ENCODE measurements around the gene THOC2. TPM values are rescaled to one million over a fixed set of nuclear protein-coding genes. Genes with fewer than 3 reads are reported as not detected.
"Not testable (repeated sequence)": the region's sequence is repeated elsewhere in the genome, so short reads cannot be mapped to it uniquely, and the experiment has no call there.

THOC2 gene
- total RNA-seq, 4 donors from 2014 or later, result 84.5 to 139 (median 123) TPM

- ATAC-seq, result no peak
- Histone ChIP-seq H3K36me3 (no peaks in the 10 kb centered on the region), H3K27me3 (no peaks in the 10 kb centered on the region), H3K27ac (no peak overlapping the region), H3K4me3 (no peak overlapping the region), H3K9me3 (no peaks in the 10 kb centered on the region), H3K4me1 (no peaks in the 10 kb centered on the region)
- TF ChIP-seq, protein P1, sequence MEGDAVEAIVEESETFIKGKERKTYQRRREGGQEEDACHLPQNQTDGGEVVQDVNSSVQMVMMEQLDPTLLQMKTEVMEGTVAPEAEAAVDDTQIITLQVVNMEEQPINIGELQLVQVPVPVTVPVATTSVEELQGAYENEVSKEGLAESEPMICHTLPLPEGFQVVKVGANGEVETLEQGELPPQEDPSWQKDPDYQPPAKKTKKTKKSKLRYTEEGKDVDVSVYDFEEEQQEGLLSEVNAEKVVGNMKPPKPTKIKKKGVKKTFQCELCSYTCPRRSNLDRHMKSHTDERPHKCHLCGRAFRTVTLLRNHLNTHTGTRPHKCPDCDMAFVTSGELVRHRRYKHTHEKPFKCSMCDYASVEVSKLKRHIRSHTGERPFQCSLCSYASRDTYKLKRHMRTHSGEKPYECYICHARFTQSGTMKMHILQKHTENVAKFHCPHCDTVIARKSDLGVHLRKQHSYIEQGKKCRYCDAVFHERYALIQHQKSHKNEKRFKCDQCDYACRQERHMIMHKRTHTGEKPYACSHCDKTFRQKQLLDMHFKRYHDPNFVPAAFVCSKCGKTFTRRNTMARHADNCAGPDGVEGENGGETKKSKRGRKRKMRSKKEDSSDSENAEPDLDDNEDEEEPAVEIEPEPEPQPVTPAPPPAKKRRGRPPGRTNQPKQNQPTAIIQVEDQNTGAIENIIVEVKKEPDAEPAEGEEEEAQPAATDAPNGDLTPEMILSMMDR (IDR thresholded peaks at IDR 0.05), result no peak
- TF ChIP-seq POLR2A (IDR thresholded peaks at IDR 0.05) (no peak), POLR2AphosphoS5 (IDR thresholded peaks at IDR 0.05) (no peak), EP300 (IDR thresholded peaks at IDR 0.05) (no peak)
- WGBS, 2 donors (ENCODE audit: low coverage in 1 of 2), result 90% methylated on average over 2 to 3 of the region's 3 CpGs
Measured at GRCh38 chrX:123588723-123589122, 144.1 kb downstream of the THOC2 start.

GRCh38 chrX:123581586-123581985 lies 151.3 kb downstream of the THOC2 start:
- Histone ChIP-seq H3K4me3 (no peak overlapping the region), H3K9me3 (no peaks in the 10 kb centered on the region), H3K36me3 (no peaks in the 10 kb centered on the region), H3K27me3 (no peaks in the 10 kb centered on the region), H3K4me1 (no peaks in the 10 kb centered on the region), H3K27ac (no peak overlapping the region)
- ATAC-seq, result no peak
- 75% methylated on average over 1 of the region's 1 CpG; no CpG with 5 or more reads in 1 of the 2 donors for WGBS, 2 donors (ENCODE audit: low coverage in 1 of 2)
- TF ChIP-seq EP300 (IDR thresholded peaks at IDR 0.05) (no peak), POLR2A (IDR thresholded peaks at IDR 0.05) (no peak), POLR2AphosphoS5 (IDR thresholded peaks at IDR 0.05) (no peak)
- TF ChIP-seq, protein P1 (IDR thresholded peaks at IDR 0.05), result no peak

- Histone ChIP-seq H3K36me3 (no peaks in the 10 kb centered on the region), H3K27me3 (no peaks in the 10 kb centered on the region), H3K4me1 (no peaks in the 10 kb centered on the region), H3K27ac (no peak overlapping the region), H3K9me3 (no peaks in the 10 kb centered on the region), H3K4me3 (no peak overlapping the region)
- 30 to 88% methylated on average over 1 of the region's 1 CpG for WGBS, 2 donors (ENCODE audit: low coverage in 1 of 2)
- TF ChIP-seq, protein P1 (IDR thresholded peaks at IDR 0.05), result no peak
- TF ChIP-seq POLR2A (IDR thresholded peaks at IDR 0.05) (no peak), POLR2AphosphoS5 (IDR thresholded peaks at IDR 0.05) (no peak), EP300 (IDR thresholded peaks at IDR 0.05) (no peak)
- no peak for ATAC-seq
Measured at GRCh38 chrX:123580792-123581191, 152.1 kb downstream of the THOC2 start.

DNA sequence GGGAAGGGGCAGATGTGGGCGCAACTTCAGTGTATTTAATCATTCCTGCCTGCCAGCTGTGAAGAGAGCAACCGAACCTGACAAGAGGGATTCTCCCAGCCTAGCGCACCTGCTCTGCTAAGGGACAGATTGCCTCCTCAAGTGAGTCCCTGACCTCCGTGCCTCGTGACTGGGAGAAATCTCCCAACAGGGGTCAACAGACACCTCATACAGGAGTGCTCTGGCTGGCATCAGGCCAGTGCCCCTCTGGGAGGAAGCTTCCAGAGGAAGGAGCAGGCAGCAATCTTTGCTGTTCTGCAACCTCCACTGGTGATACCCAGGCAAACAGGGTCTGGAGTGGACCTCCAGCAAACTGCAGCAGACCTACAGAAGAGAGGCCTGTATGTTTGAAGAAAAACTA lies 158.8 kb downstream of the THOC2 start:
- H3K4me3 ChIP-seq, H3K9me3 ChIP-seq, H3K36me3 ChIP-seq, H3K27ac ChIP-seq, H3K27me3 ChIP-seq, H3K4me1 ChIP-seq, ATAC-seq: not testable (repeated sequence)
- WGBS, 2 donors (ENCODE audit: low coverage in 1 of 2), result no CpG with 5 or more reads among the region's 5 CpGs

DNA sequence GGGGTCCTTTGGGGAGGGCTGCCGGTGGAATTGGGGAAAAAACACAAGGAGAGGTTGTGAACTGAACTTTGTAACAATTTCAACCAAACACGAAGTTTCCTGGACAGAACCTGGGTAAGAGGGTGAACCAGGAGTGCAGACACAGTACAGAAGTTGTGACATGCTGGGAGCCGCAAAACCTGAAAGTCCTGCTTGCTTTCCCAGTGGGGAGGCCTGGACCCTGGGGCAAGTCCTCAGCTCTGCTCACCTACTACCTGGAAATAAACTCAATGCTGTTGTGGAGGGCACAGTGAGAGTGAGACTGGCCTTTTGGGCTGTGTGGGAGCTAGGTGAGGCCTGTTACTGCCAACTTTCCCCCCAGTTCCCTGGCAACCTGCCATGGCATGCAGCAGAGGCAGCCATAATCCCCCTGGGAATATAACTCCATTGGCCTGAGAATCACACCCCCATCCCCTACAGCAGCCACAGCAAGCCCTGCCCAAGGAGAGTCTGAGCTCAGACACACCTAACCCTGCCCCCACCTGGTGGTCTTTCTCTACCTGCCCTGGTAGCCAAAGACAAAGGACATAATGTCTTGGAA lies 162.8 kb downstream of the THOC2 start:
- no peak for ATAC-seq
- Histone ChIP-seq H3K9me3 (peaks cover 0 to 2% (median 0%) of the 10 kb centered on the region in 3 donors), H3K4me3 (no peak overlapping the region), H3K27me3 (no peaks in the 10 kb centered on the region), H3K4me1 (no peaks in the 10 kb centered on the region), H3K36me3 (no peaks in the 10 kb centered on the region), H3K27ac (no peak overlapping the region)
- WGBS, 2 donors (ENCODE audit: low coverage in 1 of 2), result 82 to 100% methylated on average over 1 to 2 of the region's 3 CpGs
- TF ChIP-seq EP300 (IDR thresholded peaks at IDR 0.05), result no peak
- TF ChIP-seq, protein P1 (IDR thresholded peaks at IDR 0.05), result no peak
- TF ChIP-seq POLR2A (IDR thresholded peaks at IDR 0.05), result no peak
- no peak for TF ChIP-seq POLR2AphosphoS5 (IDR thresholded peaks at IDR 0.05)
